K562 (cell line): ENCODE data around the gene VDAC2. TPM values are rescaled to one million over a fixed set of nuclear protein-coding genes. Genes with fewer than 3 reads are reported as not detected.

ENCODE experiments used
- ATF1 ChIP-seq, 2 experiments: fragments of 450-650 bp in 1 of 2; IDR thresholded peaks; 2 replicates each; pipeline ENCODE4 v1.6.1; 2016; ENCODE audit warnings: missing compliant biosample characterization in 1 of 2, missing genetic modification characterization in 1 of 2
- CHD2 ChIP-seq: IDR thresholded peaks from 2 replicates; pipeline ENCODE4 v1.6.1; 2011; ENCODE audit warnings: low read depth, low read length
- CHD4 ChIP-seq: fragments of 200-600 bp; sonication (generic); IDR thresholded peaks from 3 replicates; pipeline ENCODE4 v1.6.1; 2012; ENCODE audit warnings: low read depth, mild to moderate bottlenecking, mixed read lengths, low read length, inconsistent platforms; ENCODE audit not compliant: insufficient read depth, insufficient replicate concordance, poor library complexity, severe bottlenecking
- ETS2 ChIP-seq: IDR thresholded peaks from 2 replicates; pipeline ENCODE4 v1.6.1; 2016; ENCODE audit warnings: borderline replicate concordance, missing genetic modification characterization, mild to moderate bottlenecking, moderate library complexity, missing compliant biosample characterization; ENCODE audit not compliant: poor library complexity, severe bottlenecking
- ETV6 ChIP-seq, 3 experiments: fragments of 150-350 bp in 1 of 3; sonication (generic) in 1 of 3; formaldehyde crosslinking in 1 of 3; IDR thresholded peaks; 2 replicates each; pipeline versions ENCODE4 v1.6.1 to v1.8.0; 2014 to 2022; ENCODE audit warnings: borderline replicate concordance in 2 of 3, low read depth in 2 of 3, antibody characterized with exemption in 1 of 3, low read length in 1 of 3, mild to moderate bottlenecking in 1 of 3, missing genetic modification reagents in 1 of 3
- EZH2 ChIP-seq: IDR thresholded peaks from 2 replicates; pipeline ENCODE4 v1.6.1; 2012; ENCODE audit warnings: low read depth, mild to moderate bottlenecking, inconsistent platforms, low read length, borderline replicate concordance
- HIVEP1 ChIP-seq: fragments of 250-450 bp; sonication (Bioruptor Pico); IDR thresholded peaks from 2 replicates; pipeline ENCODE4 v1.4.0; 2020; ENCODE audit warnings: mild to moderate bottlenecking
- MAFF ChIP-seq: IDR thresholded peaks from 2 replicates; pipeline ENCODE4 v1.6.1; 2012; ENCODE audit warnings: low read length, improper control_type of control experiment
- MAFG ChIP-seq: fragments of 450-650 bp; conservative IDR thresholded peaks from 2 replicates; pipeline ENCODE4 v1.6.1; 2016; ENCODE audit warnings: missing genetic modification characterization, missing compliant biosample characterization
- NFIC ChIP-seq: fragments of 450-650 bp; IDR thresholded peaks from 2 replicates; pipeline ENCODE4 v1.6.1; 2017; ENCODE audit warnings: mild to moderate bottlenecking, inconsistent platforms
- PML ChIP-seq: IDR thresholded peaks from 2 replicates; pipeline ENCODE4 v1.6.1; 2012; ENCODE audit warnings: low read length, inconsistent platforms
- POLR2G ChIP-seq: fragments of 200-400 bp; formaldehyde crosslinking; IDR thresholded peaks from 2 replicates; pipeline ENCODE4 v1.6.1; 2017; ENCODE audit warnings: low read depth, mild to moderate bottlenecking, antibody characterized with exemption, low read length, moderate library complexity
- RFX5 ChIP-seq: IDR thresholded peaks from 2 replicates; pipeline ENCODE4 v1.6.1; 2011; ENCODE audit warnings: low read depth, mild to moderate bottlenecking, improper control_type of control experiment, low read length
- SAFB ChIP-seq: fragments of 200-400 bp; formaldehyde crosslinking; IDR thresholded peaks from 2 replicates; pipeline ENCODE4 v1.6.1; 2017; ENCODE audit warnings: low read depth, low read length, borderline replicate concordance
- SMAD2 ChIP-seq: fragments of 150-350 bp; IDR thresholded peaks from 2 replicates; pipeline ENCODE4 v1.6.1; 2014; ENCODE audit warnings: low read depth, mild to moderate bottlenecking, low read length
- STAT5A ChIP-seq: IDR thresholded peaks from 2 replicates; pipeline ENCODE4 v1.6.1; 2012; ENCODE audit warnings: low read length, inconsistent platforms, borderline replicate concordance
- SUPT5H ChIP-seq: fragments of 450-650 bp; IDR thresholded peaks from 2 replicates; pipeline ENCODE4 v1.6.1; 2016
- TAF9B ChIP-seq: fragments of 450-650 bp; IDR thresholded peaks from 2 replicates; pipeline ENCODE4 v1.6.1; 2018; ENCODE audit warnings: mild to moderate bottlenecking; ENCODE audit not compliant: partially characterized antibody
- TCF7L2 ChIP-seq: fragments of 150-350 bp; IDR thresholded peaks from 2 replicates; pipeline ENCODE4 v1.6.1; 2016; ENCODE audit warnings: low read depth, mild to moderate bottlenecking, low read length, moderate library complexity
- XRCC5 ChIP-seq: fragments of 200-400 bp; formaldehyde crosslinking; IDR thresholded peaks from 2 replicates; pipeline ENCODE4 v1.6.1; 2017; ENCODE audit warnings: low read depth, mild to moderate bottlenecking, low read length
- ZFP36 ChIP-seq: fragments of 150-350 bp; IDR thresholded peaks from 2 replicates; pipeline ENCODE4 v1.6.1; 2018; ENCODE audit warnings: low read length, low read depth; ENCODE audit not compliant: partially characterized antibody
- polyA plus RNA-seq, 8 experiments: library from polyadenylated mRNA; depleted of rRNA in 4 of 8; stranded (reverse) in 5 of 8; unstranded in 3 of 8; fragments of >200 nt; fragmentation: Nextera tagmentation in 2 of 8; fragmentation: Illumina TruSeq in 1 of 8; extraction: Ambion mirVana in 2 of 8; extraction: Trizol in 1 of 8; gene quantifications; 2 replicates each; pipeline versions ENCODE4 v1.2.1 to v1.2.3, GENCODE V29; 2011 to 2014; ENCODE audit warnings: inconsistent platforms in 1 of 8, missing spikeins in 1 of 8
- total RNA-seq, 7 experiments: library from RNA; depleted of rRNA in 6 of 7; stranded (reverse); fragments of >200 nt in 6 of 7; fragmentation: Illumina TruSeq in 2 of 7; extraction: Trizol in 2 of 7; gene quantifications; 2 replicates each; pipeline versions ENCODE4 v1.2.1 to v1.2.3, GENCODE V29; 2011 to 2021; ENCODE audit warnings: low replicate concordance in 1 of 7
- TF ChIP-seq, protein P1 (sequence below): fragments of 450-650 bp; formaldehyde crosslinking; IDR thresholded peaks from 2 replicates; pipeline ENCODE4 v1.4.0; 2020; ENCODE audit warnings: mild to moderate bottlenecking, moderate library complexity
- TF ChIP-seq, protein P2 (sequence below): fragments of 250-450 bp; sonication (Bioruptor Pico); IDR thresholded peaks from 2 replicates; pipeline ENCODE4 v1.4.0; 2020
- TF ChIP-seq, protein P3 (sequence below), 2 experiments: fragments of 450-650 bp in 1 of 2; sonication (generic) in 1 of 2; formaldehyde crosslinking in 1 of 2; IDR thresholded peaks in 1 of 2; conservative IDR thresholded peaks in 1 of 2; 2 replicates each; pipeline versions ENCODE4 v1.6.1 to v1.8.1; 2016 to 2023; ENCODE audit warnings: mild to moderate bottlenecking in 2 of 2, moderate library complexity in 2 of 2, inconsistent platforms in 1 of 2, missing genetic modification reagents in 1 of 2

Gene VDAC2
- total and polyA plus RNA-seq, 9 of the 15 experiments (the other 6 are each of a cell fraction or from before 2014, with no cell fraction given) = 139 to 450 (median 250) TPM

DNA sequence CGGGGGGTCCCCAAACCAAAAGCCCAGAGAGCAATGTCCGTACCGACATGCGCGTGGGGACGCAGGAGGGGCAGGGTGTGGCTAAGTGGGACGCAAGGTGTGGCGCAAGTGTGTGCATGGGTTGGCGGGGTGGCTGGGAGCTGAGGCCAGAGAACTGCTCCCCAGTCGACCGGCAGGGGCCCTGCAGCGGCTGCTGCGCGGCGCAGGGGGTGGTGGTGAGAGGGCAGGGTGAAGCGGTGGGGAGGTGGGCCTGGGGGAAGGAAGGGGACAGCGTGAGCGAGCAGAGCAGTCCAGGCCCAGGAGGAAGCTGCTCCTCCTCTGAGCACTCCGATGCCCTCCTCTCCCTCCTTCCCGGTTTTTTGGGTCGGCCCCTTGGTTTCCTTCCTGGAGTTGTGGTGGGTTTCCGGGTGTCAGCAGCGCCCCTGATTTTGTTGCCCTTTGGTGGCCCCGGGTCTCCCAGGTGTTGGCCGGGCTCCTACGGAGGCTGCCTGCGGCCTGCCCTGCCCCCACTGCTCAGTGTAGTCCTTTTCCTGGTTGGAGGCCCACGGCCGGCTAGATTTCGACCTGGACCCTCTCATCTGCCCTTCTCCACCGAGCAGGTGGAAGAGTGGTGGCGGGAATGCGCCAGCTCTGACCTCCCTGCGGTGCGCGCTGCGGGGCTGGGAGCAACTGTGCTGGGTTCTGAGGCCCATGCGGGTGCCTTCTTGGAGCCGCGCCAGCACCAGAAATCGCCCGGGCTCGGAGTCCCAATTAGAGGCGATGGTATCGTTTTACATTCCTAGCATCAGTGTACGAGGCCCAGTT is 65.7 kb downstream of the VDAC2 start (continued):
- TF ChIP-seq ATF1 (CRISPR knock-in tag; IDR thresholded peaks at IDR 0.05) (no peak), ATF1 (tag; IDR thresholded peaks at IDR 0.05) (no peak), ZFP36 (no peak), NFIC (peak; percentile 89), RFX5 (no peak), TAF9B (no peak), EZH2 (no peak), ETS2 (tag) (no peak), PML (no peak), HIVEP1 (no peak), POLR2G (peak; percentile 69; the same call in 1 of the 2 replicates), STAT5A (no peak), XRCC5 (no peak), SAFB (no peak), SUPT5H (no peak), SMAD2 (no peak), CHD4 (no peak), MAFG (tag) (no peak), ETV6 (IDR thresholded peaks at IDR 0.05; ENCODE audit: borderline replicate concordance in 1 of 2, low read depth in 2 of 2, low read length in 1 of 2) (no peak), ETV6 (CRISPR knock-in tag; IDR thresholded peaks at IDR 0.05; ENCODE audit: borderline replicate concordance) (no peak), MAFF (no peak), TCF7L2 (no peak), CHD2 (0 out of 2 replicates have a peak, but pooled peaks have one; percentile 7)
- TF ChIP-seq, protein P1, sequence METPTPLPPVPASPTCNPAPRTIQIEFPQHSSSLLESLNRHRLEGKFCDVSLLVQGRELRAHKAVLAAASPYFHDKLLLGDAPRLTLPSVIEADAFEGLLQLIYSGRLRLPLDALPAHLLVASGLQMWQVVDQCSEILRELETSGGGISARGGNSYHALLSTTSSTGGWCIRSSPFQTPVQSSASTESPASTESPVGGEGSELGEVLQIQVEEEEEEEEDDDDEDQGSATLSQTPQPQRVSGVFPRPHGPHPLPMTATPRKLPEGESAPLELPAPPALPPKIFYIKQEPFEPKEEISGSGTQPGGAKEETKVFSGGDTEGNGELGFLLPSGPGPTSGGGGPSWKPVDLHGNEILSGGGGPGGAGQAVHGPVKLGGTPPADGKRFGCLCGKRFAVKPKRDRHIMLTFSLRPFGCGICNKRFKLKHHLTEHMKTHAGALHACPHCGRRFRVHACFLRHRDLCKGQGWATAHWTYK (CRISPR knock-in tag) = no peak
- TF ChIP-seq, protein P2, sequence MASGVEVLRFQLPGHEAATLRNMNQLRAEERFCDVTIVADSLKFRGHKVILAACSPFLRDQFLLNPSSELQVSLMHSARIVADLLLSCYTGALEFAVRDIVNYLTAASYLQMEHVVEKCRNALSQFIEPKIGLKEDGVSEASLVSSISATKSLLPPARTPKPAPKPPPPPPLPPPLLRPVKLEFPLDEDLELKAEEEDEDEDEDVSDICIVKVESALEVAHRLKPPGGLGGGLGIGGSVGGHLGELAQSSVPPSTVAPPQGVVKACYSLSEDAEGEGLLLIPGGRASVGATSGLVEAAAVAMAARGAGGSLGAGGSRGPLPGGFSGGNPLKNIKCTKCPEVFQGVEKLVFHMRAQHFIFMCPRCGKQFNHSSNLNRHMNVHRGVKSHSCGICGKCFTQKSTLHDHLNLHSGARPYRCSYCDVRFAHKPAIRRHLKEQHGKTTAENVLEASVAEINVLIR (CRISPR knock-in tag) = no peak
- TF ChIP-seq, protein P3, sequence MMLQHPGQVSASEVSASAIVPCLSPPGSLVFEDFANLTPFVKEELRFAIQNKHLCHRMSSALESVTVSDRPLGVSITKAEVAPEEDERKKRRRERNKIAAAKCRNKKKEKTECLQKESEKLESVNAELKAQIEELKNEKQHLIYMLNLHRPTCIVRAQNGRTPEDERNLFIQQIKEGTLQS (IDR thresholded peaks at IDR 0.05) = no peak
- TF ChIP-seq, protein P3 (CRISPR knock-in tag; conservative IDR thresholded peaks at IDR 0.05) = no peak
